ENCODE measurements around the gene GMPS.

The GMPS gene

GRCh38 chr3:155984791-155985417, 114.5 kb downstream of the GMPS start:
- no peak for TF ChIP-seq CTCF (IDR thresholded peaks at IDR 0.05)

- TF ChIP-seq CTCF (IDR thresholded peaks at IDR 0.05): no peak
These were observed 119.1 kb downstream of the GMPS start for GRCh38 chr3:155989536-155989935.

GRCh38 chr3:155991212-155991611, 120.8 kb downstream of the GMPS start:
- no peak for TF ChIP-seq CTCF (IDR thresholded peaks at IDR 0.05)

- TF ChIP-seq CTCF (IDR thresholded peaks at IDR 0.05): no peak
These were observed 121.4 kb downstream of the GMPS start for GRCh38 chr3:155991847-155992246.

All from LNCAP (cell line).